T-cell (primary cell): Measurements from ENCODE around the gene ARFGAP2. TPM values are rescaled to one million over a fixed set of nuclear protein-coding genes. Genes with fewer than 3 reads are reported as not detected.

Experiments
- ATAC-seq, 4 experiments: fragments of 200-7000 bp in 3 of 4; fragments of 150-1000 bp in 1 of 4; cut with Tn5 transposase; replicated peaks in 1 of 4; 1 replicate in 3 of 4; 2 replicates in 1 of 4; pipeline ENCODE4 v1.10.0; 2021; ENCODE audit warnings: moderate library complexity in 3 of 4, mild to moderate bottlenecking in 2 of 4, moderate number of reproducible peaks in 1 of 4
- CTCF ChIA-PET, 2 donors: fragments of 300-600 bp; sonication (Branson Sonifier 250); formaldehyde crosslinking; loops; one replicate each; lab custom pipeline; 2022; ENCODE audit warnings: antibody characterized with exemption in 2 of 2; lab: Charles Lee
- POLR2A ChIA-PET, 2 donors: fragments of 300-600 bp; sonication (Branson Sonifier 250); formaldehyde crosslinking; loops; one replicate each; lab custom pipeline; 2022; ENCODE audit warnings: antibody characterized with exemption in 2 of 2; lab: Charles Lee
- DNase-seq, 35 experiments: peaks; one replicate each; pipeline versions ENCODE4 v3.0.0 to v3.0.0-alpha.2; 2013 to 2023
- H3K27ac ChIP-seq: one replicate; pipeline ENCODE4 v1.5.1; 2013; ENCODE audit warnings: low read length
- H3K27me3 ChIP-seq, 2 experiments: replicated peaks in 1 of 2; 1 replicate in 1 of 2; 2 replicates in 1 of 2; pipeline versions ENCODE4 v1.6.1 to v1.7.0; 2013; ENCODE audit warnings: low read length in 1 of 2, mixed read lengths in 1 of 2; ENCODE audit not compliant: control insufficient read depth in 2 of 2, insufficient read depth in 2 of 2; ENCODE audit errors: extremely low read depth in 1 of 2
- H3K36me3 ChIP-seq, 2 donors: 1 replicate in 1 of 2; 2 replicates in 1 of 2; pipeline versions ENCODE4 v1.6.1 to v1.7.0; 2013; ENCODE audit warnings: low read length in 1 of 2; ENCODE audit not compliant: control insufficient read depth in 2 of 2, insufficient read depth in 1 of 2; ENCODE audit errors: extremely low read depth in 1 of 2
- H3K4me1 ChIP-seq, 2 experiments: 1 replicate in 1 of 2; 2 replicates in 1 of 2; pipeline versions ENCODE4 v1.6.1 to v1.7.0; 2013; ENCODE audit warnings: low read length in 2 of 2, mixed read lengths in 1 of 2; ENCODE audit not compliant: insufficient read depth in 2 of 2, control insufficient read depth in 1 of 2; ENCODE audit errors: extremely low read depth in 1 of 2
- H3K4me3 ChIP-seq, 2 donors: 1 replicate in 1 of 2; 2 replicates in 1 of 2; pipeline versions ENCODE4 v1.5.1 to v1.7.0; 2013; ENCODE audit warnings: mild to moderate bottlenecking in 2 of 2, low read length in 1 of 2, moderate library complexity in 1 of 2; ENCODE audit not compliant: control insufficient read depth in 1 of 2; ENCODE audit errors: extremely low read depth in 1 of 2
- H3K9me3 ChIP-seq: 2 replicates; pipeline ENCODE4 v1.7.0; 2013
- H3K27ac Mint-ChIP-seq, 2 donors: one replicate each; pipeline ENCODE4 v1.8.0; 2020 to 2021; ENCODE audit warnings: mild to moderate bottlenecking in 2 of 2, mixed read lengths in 2 of 2
- H3K27me3 Mint-ChIP-seq, 2 donors: one replicate each; pipeline ENCODE4 v1.8.0; 2021 to 2022; ENCODE audit warnings: mixed read lengths in 2 of 2
- H3K36me3 Mint-ChIP-seq: one replicate; pipeline ENCODE4 v1.8.0; 2021; ENCODE audit warnings: mixed read lengths
- H3K4me1 Mint-ChIP-seq, 3 donors: one replicate each; pipeline ENCODE4 v1.8.0; 2020 to 2022; ENCODE audit warnings: mixed read lengths in 3 of 3, mild to moderate bottlenecking in 1 of 3
- H3K4me3 Mint-ChIP-seq, 3 donors: one replicate each; pipeline ENCODE4 v1.8.0; 2020 to 2022; ENCODE audit warnings: mild to moderate bottlenecking in 3 of 3, mixed read lengths in 3 of 3, moderate library complexity in 3 of 3
- H3K9me3 Mint-ChIP-seq, 3 donors: one replicate each; pipeline ENCODE4 v1.8.0; 2020 to 2022; ENCODE audit warnings: mixed read lengths in 3 of 3
- WGBS: methylation state at CpG from one replicate; pipeline ENCODE4 v1.1.5; 2013; ENCODE audit warnings: missing lambda C conversion rate; ENCODE audit not compliant: insufficient coverage; 5-methylcytosine and 5-hydroxymethylcytosine counted together
- total RNA-seq, 35 experiments: library from RNA in 6 of 35; stranded (reverse) in 6 of 35; fragments of 120-200 nt in 1 of 35; gene quantifications; one replicate each; pipeline versions ENCODE4 v1.2.1 to v1.2.4 and lab custom pipeline; 2013 to 2026

Gene ARFGAP2
- total RNA-seq, 5 donors from 2014 or later (not counting 1 experiment from before 2014, with no cell fraction given), result 145 to 188 (median 160) TPM

DNA sequence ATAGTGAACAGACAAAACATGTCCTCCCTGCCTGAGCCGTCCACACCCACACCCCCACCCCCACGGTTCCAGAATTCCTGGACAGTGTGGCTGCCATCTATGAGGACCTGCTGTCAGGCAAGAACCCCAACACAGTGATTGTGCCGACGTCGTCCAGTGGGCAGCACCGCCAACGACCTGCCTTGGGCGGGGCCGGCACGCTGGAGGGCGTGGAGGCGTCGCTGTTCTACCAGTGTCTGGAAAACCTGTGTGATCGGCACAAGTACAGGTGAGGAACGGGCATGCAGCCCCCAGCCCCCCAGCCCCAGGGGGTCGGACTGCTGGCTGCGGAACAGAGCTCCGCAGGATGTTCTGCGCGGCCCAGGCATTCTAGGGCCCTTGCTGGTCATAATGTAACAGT is 19.7 kb downstream of the ARFGAP2 start:
- ChIA-PET CTCF (interaction anchor here in 1 of 2 donors (0.6 kb wide), 1 partner anchor 58 kb away, joined by 4 read pairs; the partner anchor contains the start of gene DDB2), POLR2A (no interaction called here)
- H3K27ac Mint-ChIP-seq, result no peak overlapping the region

DNA sequence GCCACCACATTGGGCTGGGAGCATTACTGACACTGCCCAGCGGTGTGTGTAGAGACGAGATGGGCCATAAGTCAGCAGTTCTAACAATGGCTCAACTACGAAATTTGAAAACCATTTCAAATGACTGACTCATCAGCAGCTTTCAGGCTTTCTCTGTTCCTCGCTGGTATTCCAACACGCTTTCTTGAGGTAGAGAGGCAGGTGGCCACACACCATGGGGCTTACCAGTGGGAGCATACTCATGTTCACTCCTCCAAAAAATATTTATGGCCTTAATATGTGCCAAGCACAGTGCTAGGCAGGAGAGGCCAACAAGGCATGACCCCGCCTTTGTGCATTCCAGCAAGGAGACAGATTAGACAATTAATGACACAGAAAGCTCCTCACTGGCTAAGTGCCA is 20.3 kb downstream of the ARFGAP2 start:
- H3K4me3 ChIP-seq, result no peak overlapping the region
- no peak for DNase-seq
- Mint-ChIP-seq H3K4me3 (no peak overlapping the region), H3K27me3 (no peaks in the 10 kb centered on the region), H3K36me3 (no peaks in the 10 kb centered on the region), H3K4me1 (peaks cover 30 to 38% (median 31%) of the 10 kb centered on the region in 3 donors), H3K9me3 (no peaks in the 10 kb centered on the region), H3K27ac (peak overlapping the region; percentile 49 to 94)
- no peaks in the 10 kb centered on the region for H3K27me3 ChIP-seq
- H3K36me3 ChIP-seq, result peaks cover 0 to 2% of the 10 kb centered on the region in 2 donors
- H3K27ac ChIP-seq, result no peak overlapping the region
- POLR2A ChIA-PET, result no interaction called here
- peaks cover 23 to 47% of the 10 kb centered on the region in 2 experiments for H3K4me1 ChIP-seq
- CTCF ChIA-PET, result no interaction called here
- WGBS, result 85% methylated on average over 3 of the region's 6 CpGs
- no peaks in the 10 kb centered on the region for H3K9me3 ChIP-seq
- ATAC-seq, result no peak

More for the DNA sequence above, 19.7 kb downstream of the ARFGAP2 start:
- H3K4me1 ChIP-seq, result peaks cover 23 to 50% of the 10 kb centered on the region in 2 experiments
- H3K4me3 ChIP-seq, result no peak overlapping the region
- H3K4me3 Mint-ChIP-seq, result no peak overlapping the region
- peaks cover 31 to 38% (median 32%) of the 10 kb centered on the region in 3 donors for H3K4me1 Mint-ChIP-seq
- H3K27me3 Mint-ChIP-seq, result no peaks in the 10 kb centered on the region
- H3K36me3 Mint-ChIP-seq, result no peaks in the 10 kb centered on the region
- ATAC-seq, result no peak
- H3K9me3 Mint-ChIP-seq, result no peaks in the 10 kb centered on the region
- DNase-seq, result no peak
- 94% methylated on average over 17 of the region's 20 CpGs for WGBS
- H3K27ac ChIP-seq, result no peak overlapping the region
- no peaks in the 10 kb centered on the region for H3K9me3 ChIP-seq
- H3K36me3 ChIP-seq, result peaks cover 0 to 4% of the 10 kb centered on the region in 2 donors
- H3K27me3 ChIP-seq, result no peaks in the 10 kb centered on the region

DNA sequence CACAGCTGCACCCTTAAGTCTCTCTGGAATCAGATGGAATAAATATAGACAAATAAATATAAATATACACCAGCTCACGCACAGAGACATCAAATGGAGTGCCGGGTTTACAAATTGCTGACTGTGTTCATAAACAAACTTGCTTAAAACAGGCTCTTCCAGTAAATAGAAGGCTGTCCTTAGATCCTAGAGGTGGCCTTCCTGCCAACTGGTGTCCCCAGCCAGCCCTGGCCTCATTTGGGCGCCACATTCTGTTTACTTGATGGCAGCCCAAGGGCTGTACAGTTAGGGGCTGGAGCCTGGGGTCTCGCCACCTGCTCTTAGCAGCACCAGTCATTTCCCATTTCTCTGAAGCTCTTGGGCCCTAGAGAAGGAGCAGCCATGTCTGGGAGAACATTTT is 20.8 kb downstream of the ARFGAP2 start:
- ChIA-PET CTCF (interaction anchor here (0.6 to 1.3 kb wide), 4 partner anchors 100 to 269 kb away, joined by 3 read pairs; no protein-coding TSS in a partner anchor), POLR2A (interaction anchor here in 1 of 2 donors (0.6 kb wide), 2 partner anchors 156 to 1789 kb away, joined by 3 read pairs; no protein-coding TSS in a partner anchor)
- ATAC-seq, result no peak
- Histone ChIP-seq H3K27me3 (no peaks in the 10 kb centered on the region), H3K27ac (peak overlapping the region; percentile 32), H3K4me3 (no peak overlapping the region), H3K9me3 (no peaks in the 10 kb centered on the region), H3K4me1 (peaks cover 23 to 43% of the 10 kb centered on the region in 2 experiments), H3K36me3 (peaks cover 0 to 2% of the 10 kb centered on the region in 2 donors)
- Mint-ChIP-seq H3K9me3 (no peaks in the 10 kb centered on the region), H3K4me3 (peak overlapping the region in 1 of 3 donors; percentile 80), H3K27me3 (no peaks in the 10 kb centered on the region), H3K36me3 (no peaks in the 10 kb centered on the region), H3K4me1 (peaks cover 30 to 38% (median 31%) of the 10 kb centered on the region in 3 donors), H3K27ac (peak overlapping the region; percentile 90 to 94)
- DNase-seq, result no peak
- 83% methylated on average over 2 of the region's 4 CpGs for WGBS

DNA sequence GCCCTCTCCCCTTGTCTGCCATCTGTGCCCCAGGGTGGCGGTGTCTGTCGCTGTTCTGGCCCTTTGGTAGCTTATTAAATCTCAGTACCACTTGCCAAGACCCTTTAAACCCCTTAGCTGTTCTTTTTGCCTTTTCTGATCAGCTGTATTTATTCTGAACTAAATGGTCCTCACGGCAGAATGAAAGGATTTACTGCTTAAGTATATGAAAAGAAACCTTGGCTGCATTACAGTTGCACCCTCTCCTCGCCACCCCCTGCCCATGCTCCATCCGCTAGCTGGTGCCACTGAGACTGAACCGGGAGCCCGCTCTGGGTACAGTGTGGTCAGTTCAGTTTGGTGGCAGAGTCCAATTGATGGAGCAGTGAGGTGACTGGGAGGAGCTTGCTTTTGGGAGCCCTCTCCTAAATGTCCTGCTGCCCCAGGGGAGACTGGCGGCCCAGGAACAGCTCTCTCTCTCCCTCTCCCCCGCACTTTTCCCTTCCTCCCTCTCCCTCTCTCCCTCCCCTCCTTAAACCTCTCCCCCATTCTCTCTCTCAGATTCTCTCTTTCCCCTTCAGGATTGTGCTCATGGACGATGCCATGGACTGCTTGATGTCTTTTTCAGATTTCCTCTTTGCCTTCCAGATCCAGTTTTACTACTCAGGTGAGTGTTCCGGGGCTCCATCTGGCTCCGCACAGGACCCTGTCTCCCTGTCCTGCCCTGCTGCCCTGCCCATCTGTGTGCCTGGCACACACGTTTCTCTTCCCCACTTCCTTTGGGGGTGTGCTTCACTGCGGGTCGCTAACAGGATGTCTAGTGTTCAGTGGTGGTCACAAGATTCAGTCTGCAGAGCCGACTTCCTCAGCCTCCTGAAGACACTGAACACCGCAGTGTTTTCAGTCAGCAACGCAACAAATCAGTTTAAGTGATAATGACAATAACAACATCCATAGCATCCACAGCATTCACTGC is 21.8 kb downstream of the ARFGAP2 start:
- 30% methylated on average over 10 of the region's 18 CpGs for WGBS
- Mint-ChIP-seq H3K27ac (peak overlapping the region; percentile 90 to 94), H3K36me3 (no peaks in the 10 kb centered on the region), H3K4me1 (peaks cover 30 to 38% (median 31%) of the 10 kb centered on the region in 3 donors), H3K9me3 (no peaks in the 10 kb centered on the region), H3K27me3 (no peaks in the 10 kb centered on the region), H3K4me3 (peak overlapping the region; percentile 41 to 80 (median 61))
- H3K4me3 ChIP-seq, result no peak overlapping the region
- ChIA-PET CTCF (interaction anchor here (0.9 to 1.4 kb wide), 8 partner anchors 8 to 269 kb away, joined by 3 to 6 read pairs (median 3); no protein-coding TSS in a partner anchor), POLR2A (interaction anchor here in 1 of 2 donors (0.6 kb wide), 3 partner anchors 155 to 1788 kb away, joined by 3 read pairs; no protein-coding TSS in a partner anchor)
- no peaks in the 10 kb centered on the region for H3K27me3 ChIP-seq
- peak overlapping the region; percentile 32 for H3K27ac ChIP-seq
- ATAC-seq (peak; percentile 81 to 95 (median 88)), DNase-seq (peak in 29 of 35 experiments; percentile 18 to 62 (median 42))
- H3K9me3 ChIP-seq, result no peaks in the 10 kb centered on the region
- peaks cover 0 to 2% of the 10 kb centered on the region in 2 donors for H3K36me3 ChIP-seq
- H3K4me1 ChIP-seq, result peaks cover 23 to 41% of the 10 kb centered on the region in 2 experiments

DNA sequence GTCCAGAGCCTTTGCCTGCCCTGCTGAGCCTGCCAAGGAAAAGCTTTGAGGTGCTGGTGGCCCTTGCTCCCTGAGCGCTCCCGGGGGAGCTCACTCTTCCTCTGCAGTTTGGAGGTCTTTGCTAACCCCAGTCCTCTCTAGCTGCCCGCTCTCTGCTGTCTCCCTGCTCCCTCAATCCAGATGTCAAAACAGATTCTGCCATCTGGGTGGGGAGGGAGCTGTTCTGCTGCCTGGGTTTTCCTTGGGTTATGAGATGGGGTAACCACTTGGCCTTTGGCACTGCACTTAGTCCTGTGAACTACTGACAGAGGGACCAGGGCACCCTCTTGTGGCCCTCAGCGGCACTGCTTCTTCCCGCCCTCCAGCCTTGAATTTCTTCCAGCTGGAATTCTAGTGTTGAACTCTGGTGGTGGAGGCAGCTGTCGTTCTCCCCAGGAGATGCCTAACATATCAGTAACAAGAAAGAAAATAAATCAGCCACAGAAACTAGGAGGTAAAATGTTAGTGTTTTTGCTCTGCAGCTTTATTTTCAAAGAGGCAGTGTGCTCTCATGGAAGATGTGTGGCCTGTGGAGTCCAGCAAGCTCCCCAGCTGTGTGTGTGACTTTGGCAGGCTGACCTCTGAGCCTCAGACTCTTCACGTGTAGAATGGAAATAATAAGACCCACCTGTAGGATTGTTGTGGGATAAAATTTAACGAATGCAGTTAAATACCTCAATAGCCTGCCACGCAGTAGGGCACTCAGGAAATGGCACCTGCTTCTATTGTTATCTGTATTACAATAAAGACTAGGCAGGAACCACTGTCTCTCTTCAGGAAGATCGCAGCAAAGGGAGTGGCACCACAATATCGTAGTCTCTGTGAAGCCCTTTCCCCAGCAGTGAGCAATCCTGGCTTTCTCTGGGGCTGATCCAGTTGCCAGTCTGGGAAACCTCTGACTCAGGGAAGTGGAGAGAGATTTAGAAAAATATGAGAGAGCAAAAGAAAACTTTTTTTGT is 23.4 kb downstream of the ARFGAP2 start:
- Histone ChIP-seq H3K36me3 (peaks cover 0 to 2% of the 10 kb centered on the region in 2 donors), H3K9me3 (no peaks in the 10 kb centered on the region), H3K4me1 (peaks cover 23 to 41% of the 10 kb centered on the region in 2 experiments), H3K4me3 (peak overlapping the region in 1 of 2 donors; percentile 5), H3K27me3 (no peaks in the 10 kb centered on the region), H3K27ac (peak overlapping the region; percentile 2)
- WGBS, result 5% methylated on average over 3 of the region's 11 CpGs
- no peaks in the 10 kb centered on the region for H3K27me3 Mint-ChIP-seq
- ChIA-PET POLR2A (interaction anchor here in 1 of 2 donors (0.6 to 0.7 kb wide), 2 partner anchors 266 to 338 kb away, joined by 3 to 6 read pairs; no protein-coding TSS in a partner anchor), CTCF (interaction anchor here (0.5 to 1.2 kb wide), 7 partner anchors 18 to 453 kb away, joined by 3 to 5 read pairs (median 4); partner anchors contain the start of genes ARHGAP1 (in 1 of the 2) and ZNF408 (in 1 of the 2))
- H3K36me3 Mint-ChIP-seq, result peaks cover 4% of the 10 kb centered on the region
- DNase-seq (peak in 26 of 35 experiments; percentile 15 to 72 (median 40)), ATAC-seq (peak; percentile 43 to 64 (median 52))
- H3K4me3 Mint-ChIP-seq, result peak overlapping the region in 2 of 3 donors; percentile 34 to 80
- peaks cover 30 to 34% (median 31%) of the 10 kb centered on the region in 3 donors for H3K4me1 Mint-ChIP-seq
- H3K27ac Mint-ChIP-seq, result peak overlapping the region; percentile 89 to 94
- H3K9me3 Mint-ChIP-seq, result no peaks in the 10 kb centered on the region
